ENCODE measurements around the gene TSPAN9. TPM values are rescaled to one million over a fixed set of nuclear protein-coding genes. Genes with fewer than 3 reads are reported as not detected.

TSPAN9 gene
- total and polyA plus RNA-seq, 4 donors = 23.0 to 72.3 (median 33.9) TPM

DNA sequence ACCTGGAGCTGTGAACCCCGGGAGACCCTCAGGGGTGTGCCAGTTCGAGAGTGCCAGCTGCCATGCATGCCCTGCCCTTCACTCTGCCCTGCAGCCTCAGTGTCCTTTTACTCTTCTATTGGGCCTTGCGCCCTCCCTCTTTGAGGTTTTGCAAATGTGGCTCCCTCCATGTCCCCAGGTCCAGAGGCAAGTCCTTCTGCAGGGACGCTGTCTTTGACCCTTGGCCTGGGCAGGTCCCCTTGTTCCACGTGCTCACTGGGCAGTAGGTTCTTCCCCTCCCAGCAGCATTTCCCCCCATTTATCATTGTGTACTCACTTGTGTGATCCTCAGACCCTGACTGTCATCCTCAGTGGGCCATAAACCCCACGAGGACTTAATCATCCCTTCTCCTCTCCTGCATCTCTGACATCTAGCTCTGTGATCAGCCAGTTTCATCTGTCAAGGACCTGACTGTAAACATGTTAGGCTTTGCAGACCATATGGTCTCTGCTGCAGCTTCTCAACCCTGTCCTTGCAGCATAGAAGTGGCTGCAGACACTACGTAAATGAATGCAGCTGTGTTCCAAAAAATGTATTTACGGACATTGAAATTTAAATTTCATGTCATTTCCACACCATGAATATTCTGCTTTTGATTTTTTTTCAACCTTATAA, 36.6 kb downstream of the TSPAN9 start:
- ATAC-seq (ENCODE audit: insufficient read depth, low FRiP score) = no peak
- Histone ChIP-seq H3K4me1 (ENCODE audit: control insufficient read depth in 5 of 5, insufficient read depth in 5 of 5, low read length in 5 of 5) (peaks cover 2 to 21% (median 7%) of the 10 kb centered on the region in 5 donors), H3K9me3 (ENCODE audit: control insufficient read depth in 4 of 4, insufficient read depth in 3 of 4, low read length in 3 of 4) (no peaks in the 10 kb centered on the region), H3K36me3 (ENCODE audit: control insufficient read depth in 4 of 4, insufficient read depth in 4 of 4, low read length in 4 of 4) (peaks cover 0 to 6% (median 3%) of the 10 kb centered on the region in 4 donors), H3K9ac (ENCODE audit: insufficient read depth in 1 of 2, low read length in 2 of 2) (no peak overlapping the region), H3K27me3 (ENCODE audit: control insufficient read depth in 3 of 3, insufficient read depth in 3 of 3, low read length in 2 of 3) (no peaks in the 10 kb centered on the region), H3K27ac (ENCODE audit: low read depth in 1 of 2, low read length in 1 of 2) (no peak overlapping the region), H3K4me3 (no peak overlapping the region)
- WGBS, 2 donors = 80% methylated on average over 8 of the region's 8 CpGs
- DNase-seq = no peak
- TF ChIP-seq, protein P1, sequence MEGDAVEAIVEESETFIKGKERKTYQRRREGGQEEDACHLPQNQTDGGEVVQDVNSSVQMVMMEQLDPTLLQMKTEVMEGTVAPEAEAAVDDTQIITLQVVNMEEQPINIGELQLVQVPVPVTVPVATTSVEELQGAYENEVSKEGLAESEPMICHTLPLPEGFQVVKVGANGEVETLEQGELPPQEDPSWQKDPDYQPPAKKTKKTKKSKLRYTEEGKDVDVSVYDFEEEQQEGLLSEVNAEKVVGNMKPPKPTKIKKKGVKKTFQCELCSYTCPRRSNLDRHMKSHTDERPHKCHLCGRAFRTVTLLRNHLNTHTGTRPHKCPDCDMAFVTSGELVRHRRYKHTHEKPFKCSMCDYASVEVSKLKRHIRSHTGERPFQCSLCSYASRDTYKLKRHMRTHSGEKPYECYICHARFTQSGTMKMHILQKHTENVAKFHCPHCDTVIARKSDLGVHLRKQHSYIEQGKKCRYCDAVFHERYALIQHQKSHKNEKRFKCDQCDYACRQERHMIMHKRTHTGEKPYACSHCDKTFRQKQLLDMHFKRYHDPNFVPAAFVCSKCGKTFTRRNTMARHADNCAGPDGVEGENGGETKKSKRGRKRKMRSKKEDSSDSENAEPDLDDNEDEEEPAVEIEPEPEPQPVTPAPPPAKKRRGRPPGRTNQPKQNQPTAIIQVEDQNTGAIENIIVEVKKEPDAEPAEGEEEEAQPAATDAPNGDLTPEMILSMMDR (IDR thresholded peaks at IDR 0.05; ENCODE audit: control extremely low read depth, extremely low read depth) = no peak

DNA sequence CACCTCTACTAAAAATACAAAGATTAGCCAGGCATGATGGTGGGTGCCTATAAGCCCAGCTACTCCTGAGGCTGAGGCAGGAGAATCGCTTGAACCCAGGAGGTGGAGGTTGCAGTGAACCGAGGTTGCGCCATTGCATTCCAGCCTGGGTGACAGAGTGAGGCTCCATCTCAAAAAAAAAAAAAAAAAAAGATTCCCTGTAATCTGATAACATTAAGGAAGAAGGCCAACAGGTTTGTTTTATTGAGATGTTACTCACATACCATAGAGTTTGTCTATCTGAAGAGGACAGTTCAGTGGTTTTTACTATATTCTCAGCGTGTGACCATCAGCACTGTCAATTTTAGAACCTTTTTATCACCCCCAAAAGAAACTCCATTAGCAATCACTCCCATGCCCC, 37.5 kb downstream of the TSPAN9 start:
- no peak for ATAC-seq (ENCODE audit: insufficient read depth, low FRiP score)
- TF ChIP-seq, protein P1 (IDR thresholded peaks at IDR 0.05; ENCODE audit: control extremely low read depth, extremely low read depth) = no peak
- no peaks in the 10 kb centered on the region for H3K9me3 ChIP-seq (ENCODE audit: control insufficient read depth in 4 of 4, insufficient read depth in 3 of 4, low read length in 3 of 4)
- H3K36me3 ChIP-seq (ENCODE audit: control insufficient read depth in 4 of 4, insufficient read depth in 4 of 4, low read length in 4 of 4) = peaks cover 0 to 6% (median 3%) of the 10 kb centered on the region in 4 donors
- no peaks in the 10 kb centered on the region for H3K27me3 ChIP-seq (ENCODE audit: control insufficient read depth in 3 of 3, insufficient read depth in 3 of 3, low read length in 2 of 3)
- no peak for DNase-seq
- WGBS, 2 donors = 98 to 99% methylated on average over 4 of the region's 4 CpGs
- peaks cover 7 to 27% (median 14%) of the 10 kb centered on the region in 5 donors for H3K4me1 ChIP-seq (ENCODE audit: control insufficient read depth in 5 of 5, insufficient read depth in 5 of 5, low read length in 5 of 5)
- no peak overlapping the region for H3K9ac ChIP-seq (ENCODE audit: insufficient read depth in 1 of 2, low read length in 2 of 2)
- no peak overlapping the region for H3K27ac ChIP-seq (ENCODE audit: low read depth in 1 of 2, low read length in 1 of 2)
- H3K4me3 ChIP-seq = no peak overlapping the region

DNA sequence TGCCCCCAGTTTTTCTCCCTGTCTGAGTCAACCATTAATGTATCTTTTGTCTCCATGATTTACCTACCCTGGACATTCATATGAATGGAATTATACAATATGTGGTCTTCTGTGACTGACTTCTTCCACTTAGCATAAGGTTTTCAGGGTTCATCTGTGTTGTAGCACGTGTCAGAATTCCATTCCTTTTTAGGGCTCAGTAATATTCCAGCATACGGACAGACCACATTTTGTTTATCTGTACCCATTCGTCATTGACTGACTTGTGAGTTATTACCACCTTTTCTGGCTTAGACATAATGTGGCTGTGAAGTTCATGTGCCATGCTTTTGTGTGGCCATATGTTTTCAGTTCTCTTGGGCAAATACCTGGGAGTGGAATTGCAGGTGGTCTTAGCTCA, 37.9 kb downstream of the TSPAN9 start:
- Histone ChIP-seq H3K4me1 (ENCODE audit: control insufficient read depth in 5 of 5, insufficient read depth in 5 of 5, low read length in 5 of 5) (peaks cover 9 to 29% (median 15%) of the 10 kb centered on the region in 5 donors), H3K4me3 (no peak overlapping the region), H3K36me3 (ENCODE audit: control insufficient read depth in 4 of 4, insufficient read depth in 4 of 4, low read length in 4 of 4) (peaks cover 0 to 6% (median 3%) of the 10 kb centered on the region in 4 donors), H3K9ac (ENCODE audit: insufficient read depth in 1 of 2, low read length in 2 of 2) (no peak overlapping the region), H3K27me3 (ENCODE audit: control insufficient read depth in 3 of 3, insufficient read depth in 3 of 3, low read length in 2 of 3) (no peaks in the 10 kb centered on the region), H3K27ac (ENCODE audit: low read depth in 1 of 2, low read length in 1 of 2) (no peak overlapping the region), H3K9me3 (ENCODE audit: control insufficient read depth in 4 of 4, insufficient read depth in 3 of 4, low read length in 3 of 4) (no peaks in the 10 kb centered on the region)
- TF ChIP-seq, protein P1 (IDR thresholded peaks at IDR 0.05; ENCODE audit: control extremely low read depth, extremely low read depth) = no peak
- ATAC-seq (ENCODE audit: insufficient read depth, low FRiP score) (no peak), DNase-seq (no peak)
- WGBS, 2 donors = 94% methylated on average over 3 of the region's 3 CpGs
